ENCODE measurements around the gene USP14.

Gene USP14

DNA sequence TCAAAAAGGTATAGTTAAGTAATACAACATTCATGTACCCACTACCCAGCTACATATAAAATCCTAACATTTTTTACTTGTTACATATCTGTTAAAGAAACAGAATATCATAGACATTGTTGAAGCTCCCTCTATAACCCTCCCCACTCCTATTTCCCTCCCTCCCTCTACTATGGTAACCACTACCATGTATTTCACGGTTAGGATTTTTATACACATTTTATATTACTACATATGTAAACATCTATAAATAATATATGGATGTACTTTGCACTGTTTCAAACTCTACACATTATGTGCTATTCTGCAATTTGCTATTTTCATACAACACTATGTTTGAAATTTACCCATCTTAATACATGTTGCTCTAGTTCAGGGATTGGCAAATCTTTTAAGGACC is 73.2 kb downstream of the USP14 start:
- DNase-seq, result no peak

DNA sequence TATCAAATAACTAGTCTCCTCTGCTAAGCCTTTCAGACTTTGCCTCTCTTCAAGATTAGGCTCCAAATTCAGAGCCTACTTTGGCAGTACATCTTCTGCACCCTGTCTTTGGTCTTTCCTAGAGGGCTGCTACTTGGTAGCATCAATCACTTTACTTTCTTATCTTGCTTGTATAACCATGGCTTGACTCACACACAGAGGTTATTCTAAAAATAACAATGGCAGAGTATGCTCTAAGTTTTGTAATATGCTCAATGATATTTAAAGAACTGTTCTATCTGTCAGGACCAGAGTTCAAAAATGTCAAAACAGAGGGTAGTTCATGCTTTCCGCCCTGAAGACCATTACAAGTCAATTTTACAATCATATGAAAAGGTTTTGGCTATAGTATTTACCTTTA is 81.8 kb downstream of the USP14 start:
- no peak for DNase-seq

DNA sequence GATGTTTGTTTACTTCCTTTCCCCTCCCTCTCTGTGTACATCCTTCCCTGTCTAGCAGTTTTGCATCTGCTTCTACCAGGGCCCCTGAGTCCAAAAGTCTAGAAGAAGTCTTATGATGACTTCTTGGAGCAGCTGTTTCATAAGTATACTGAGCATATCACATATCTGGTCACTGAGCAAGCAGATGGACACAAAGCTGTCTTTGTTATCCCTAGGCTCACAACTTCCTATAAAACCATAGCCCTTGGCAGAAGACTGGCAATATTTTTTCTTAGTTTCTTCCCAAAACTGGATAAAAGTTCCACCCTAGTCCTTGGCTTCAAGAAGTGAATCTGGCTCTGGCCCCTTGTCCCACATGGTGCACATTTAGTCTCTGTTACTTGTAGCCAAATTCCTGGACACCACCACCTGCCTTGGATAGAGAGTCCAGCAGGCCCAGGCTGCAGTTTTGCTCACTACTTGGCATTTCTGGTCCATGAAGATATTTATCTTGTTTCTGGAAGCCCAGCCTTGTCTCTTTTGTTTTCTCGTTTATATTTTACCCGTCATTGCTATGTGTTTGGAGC is 87.0 kb downstream of the USP14 start:
- no peak for DNase-seq

DNA sequence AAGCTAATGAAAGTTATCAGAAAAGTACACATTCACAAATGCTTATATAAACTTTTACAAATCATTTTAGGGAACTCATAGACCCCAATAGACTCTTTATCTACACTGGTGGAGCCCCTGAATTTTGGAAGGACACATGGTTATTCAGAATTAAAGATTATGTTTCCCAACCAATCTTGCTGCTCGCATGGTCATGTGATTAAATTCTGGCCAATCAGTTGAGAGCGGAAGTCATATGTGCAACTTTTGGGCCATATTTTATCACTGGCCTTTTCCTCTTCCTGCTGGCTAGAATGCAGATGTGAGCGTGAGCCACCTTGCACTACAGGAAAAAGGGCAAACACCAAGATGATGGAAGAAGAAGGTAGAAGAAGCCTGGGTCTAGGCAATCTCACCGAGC is 89.7 kb downstream of the USP14 start:
- no peak for DNase-seq

DNA sequence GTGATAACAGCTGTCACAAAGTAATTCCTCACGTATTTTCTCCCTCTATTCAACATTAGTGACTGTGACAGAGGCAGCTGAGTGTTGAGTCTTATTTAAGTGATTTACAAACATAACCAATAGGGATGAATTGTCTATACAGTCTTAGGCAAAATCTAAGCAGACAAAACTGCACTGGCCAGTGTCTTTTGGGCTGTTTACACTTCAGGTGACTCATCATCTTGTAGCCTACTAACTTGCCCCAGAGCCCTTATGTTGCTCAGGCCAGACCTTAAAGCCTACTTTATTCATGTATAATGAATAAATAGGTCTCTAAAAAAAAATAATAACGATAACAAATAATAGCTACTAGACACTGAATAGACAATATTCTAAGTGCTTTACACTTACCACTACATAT is 92.3 kb downstream of the USP14 start:
- no peak for DNase-seq

DNA sequence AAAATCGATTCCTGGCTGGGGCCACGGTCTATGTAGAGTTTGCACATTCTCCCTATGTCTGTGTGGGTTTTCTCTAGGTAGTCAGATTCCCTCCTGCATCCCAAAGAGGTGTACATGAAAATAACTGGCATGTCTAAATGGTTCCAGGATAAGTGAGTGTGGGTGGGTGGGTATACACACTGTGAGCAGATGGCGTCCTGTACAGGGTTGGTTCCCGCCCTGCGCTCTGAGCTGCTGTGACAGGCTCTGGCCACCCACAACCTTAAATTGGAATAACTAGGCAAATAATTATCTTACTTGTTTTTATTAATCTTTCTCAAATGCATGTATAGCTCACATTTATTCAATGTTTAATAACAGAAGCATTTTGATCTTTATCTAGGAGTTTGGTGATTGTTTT is 93.2 kb downstream of the USP14 start:
- DNase-seq, result no peak

DNA sequence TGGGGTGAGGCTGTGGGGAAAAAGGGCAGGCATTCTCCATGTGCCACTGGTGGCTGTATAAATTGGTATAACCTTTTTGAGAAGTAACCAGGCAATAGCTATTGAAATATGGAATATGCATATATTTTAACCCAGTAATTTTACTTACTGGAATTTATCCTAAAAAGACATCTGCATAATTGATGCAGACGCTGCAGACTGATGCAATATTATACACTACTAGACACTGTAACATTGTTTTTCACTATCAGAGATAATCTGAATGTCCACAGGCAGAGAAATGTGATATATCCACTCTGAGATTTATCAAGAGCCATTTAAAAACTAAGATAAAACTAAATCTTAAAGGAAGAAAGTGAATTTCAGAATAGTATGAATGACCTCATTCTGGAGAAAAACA is 94.8 kb downstream of the USP14 start:
- no peak for DNase-seq

DNA sequence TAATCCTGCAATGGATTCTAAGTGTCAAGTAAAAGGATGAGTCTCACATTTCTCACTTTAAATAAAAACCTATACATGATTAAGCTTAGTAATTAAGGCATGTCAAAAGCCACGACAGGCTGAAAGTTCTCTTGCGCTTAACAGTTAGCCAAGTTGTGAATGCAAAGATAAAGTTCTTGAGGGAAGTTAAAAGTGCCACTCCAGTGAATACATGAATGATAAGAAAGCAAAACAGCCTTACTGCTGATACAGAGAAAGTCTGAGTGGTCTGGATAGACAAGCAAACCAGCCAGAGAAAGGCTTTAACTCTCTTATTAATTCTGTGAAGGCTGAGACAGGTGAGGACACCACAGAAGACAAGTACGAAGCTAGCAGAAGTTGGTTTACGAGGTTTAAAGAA is 96.8 kb downstream of the USP14 start:
- DNase-seq, result no peak

DNA sequence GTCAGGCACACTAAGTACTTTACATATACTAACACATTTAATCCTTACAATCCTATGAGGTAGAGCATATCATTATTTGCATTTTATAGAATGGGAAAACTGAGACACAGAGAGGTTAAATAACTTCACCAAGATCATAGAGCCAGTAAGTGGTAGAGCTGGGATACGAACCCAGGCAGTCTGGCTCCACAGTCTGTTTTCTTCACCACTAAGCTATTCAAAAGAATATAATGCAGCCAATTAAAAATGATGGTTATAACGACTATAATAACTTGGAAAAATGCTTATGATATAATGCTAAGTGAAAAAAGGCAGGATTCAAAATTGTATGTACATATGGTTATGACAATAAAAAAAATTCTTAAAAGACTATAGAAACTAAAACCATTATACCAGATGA is 102.2 kb downstream of the USP14 start:
- no peak for DNase-seq

DNA sequence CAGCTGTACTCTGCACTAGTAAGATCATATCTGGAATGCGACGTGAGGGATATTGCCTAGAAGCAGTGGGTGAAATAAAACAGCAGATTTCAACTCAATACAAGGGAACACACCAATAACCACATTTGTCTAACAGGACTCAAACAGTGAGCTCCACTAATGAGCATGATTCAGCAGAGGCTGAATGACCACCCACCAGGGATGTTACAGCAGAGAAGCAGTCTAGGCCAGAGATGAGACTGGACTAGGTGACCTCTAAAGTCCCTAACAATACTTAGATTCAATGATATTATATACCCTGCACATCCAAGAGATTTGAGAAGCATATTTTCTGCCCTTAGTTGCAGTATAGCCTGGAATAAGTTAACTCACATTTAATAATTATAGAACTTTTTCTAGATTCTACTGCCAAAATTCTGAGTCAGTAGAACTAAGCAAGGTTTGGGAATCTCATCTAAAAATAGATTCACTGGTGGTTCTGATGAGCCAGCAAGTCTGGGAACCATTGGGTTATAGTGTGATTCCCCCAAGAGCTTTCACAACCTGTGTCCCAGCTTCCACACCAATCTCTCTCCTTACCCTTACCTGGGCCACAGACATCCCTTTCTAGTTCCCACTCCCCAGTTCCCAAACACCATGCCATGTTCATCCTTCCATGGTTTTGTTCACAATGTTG is 103.2 kb downstream of the USP14 start:
- DNase-seq, result no peak
